Hepatocyte (in vitro differentiated cells): ENCODE results near the gene CACNG4.

Source experiments
- CTCF ChIP-seq: fragments of 200-600 bp; sonication (generic); IDR thresholded peaks from 2 replicates; pipeline ENCODE4 v1.5.1; 2016; ENCODE audit warnings: antibody characterized with exemption, mild to moderate bottlenecking; ENCODE audit not compliant: poor library complexity
- EZH2 ChIP-seq: fragments of 200-600 bp; sonication (generic); IDR thresholded peaks from 2 replicates; pipeline ENCODE4 v1.6.1; 2016; ENCODE audit warnings: antibody characterized with exemption, mild to moderate bottlenecking, borderline replicate concordance
- EZH2phosphoT487 ChIP-seq: fragments of 200-600 bp; sonication (generic); IDR thresholded peaks from one replicate; pipeline ENCODE4 v1.6.1; 2018; ENCODE audit warnings: antibody characterized with exemption, mild to moderate bottlenecking, low read depth, moderate library complexity; ENCODE audit not compliant: unreplicated experiment, severe bottlenecking

DNA sequence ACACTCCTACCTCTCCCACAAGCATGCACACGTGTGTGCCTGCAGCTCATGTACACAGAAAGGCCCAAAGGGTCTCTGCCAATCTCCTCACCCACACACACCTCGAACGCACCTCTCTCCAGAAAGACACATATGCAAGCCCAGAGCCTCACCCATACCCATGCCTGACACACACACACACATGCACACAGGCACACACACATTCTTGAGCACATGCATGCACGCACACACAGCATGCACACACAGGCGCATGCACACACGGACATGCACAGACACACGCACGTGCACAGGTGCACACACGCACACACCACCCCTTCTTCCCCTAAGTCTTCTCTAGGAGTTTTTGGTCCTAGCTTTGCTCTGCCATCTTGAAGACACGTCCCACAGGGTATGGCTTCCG lies 48.7 kb upstream of the CACNG4 start:
- TF ChIP-seq CTCF: no peak
- no peak for TF ChIP-seq EZH2
- TF ChIP-seq EZH2phosphoT487: no peak
